Left ventricle myocardium inferior (tissue), 1 donor: ENCODE data around the gene CPD. TPM values are rescaled to one million over a fixed set of nuclear protein-coding genes. Genes with fewer than 3 reads are reported as not detected.

Source experiments
- DNase-seq: peaks from one replicate; pipeline ENCODE4 v3.0.0-alpha.2; 2020
- H3K27ac ChIP-seq: fragments of 200-600 bp; replicated peaks from 2 replicates; pipeline ENCODE4 v1.8.0; 2021
- H3K27me3 ChIP-seq: fragments of 200-600 bp; 2 replicates; pipeline ENCODE4 v1.8.0; 2021; ENCODE audit warnings: low read depth
- H3K36me3 ChIP-seq: fragments of 200-600 bp; 2 replicates; pipeline ENCODE4 v1.8.0; 2021
- H3K4me1 ChIP-seq: fragments of 200-600 bp; 2 replicates; pipeline ENCODE4 v1.8.0; 2021
- H3K4me3 ChIP-seq: fragments of 200-600 bp; 2 replicates; pipeline ENCODE4 v1.8.0; 2021; ENCODE audit warnings: mild to moderate bottlenecking, moderate library complexity
- H3K9me3 ChIP-seq: fragments of 200-600 bp; replicated peaks from 2 replicates; pipeline ENCODE4 v1.8.0; 2021
- intact Hi-C: fragments of 100-400 bp; cut with micrococcal nuclease; formaldehyde crosslinking; loops from one replicate; pipeline ENCODE4 v1.11.0; 2022
- total RNA-seq: library from RNA; stranded (reverse); fragmentation: NEBNext Ultra II Directional; extraction: Animal tissue kit (Norgen Biotek cat#: 25700); gene quantifications from one replicate; pipeline ENCODE4 v1.2.1, GENCODE V29; 2021
- TF ChIP-seq, protein P1 (sequence below): fragments of 200-600 bp; IDR thresholded peaks from 2 replicates; pipeline ENCODE4 v1.8.0; 2021; ENCODE audit warnings: antibody characterized with exemption, mild to moderate bottlenecking, borderline replicate concordance
- donor health status: DM: no; HTN: yes; CAD: no; lungs with severe emphysema.

CPD gene
- total RNA-seq, 1 donor from 2014 or later: 19.3 TPM

DNA sequence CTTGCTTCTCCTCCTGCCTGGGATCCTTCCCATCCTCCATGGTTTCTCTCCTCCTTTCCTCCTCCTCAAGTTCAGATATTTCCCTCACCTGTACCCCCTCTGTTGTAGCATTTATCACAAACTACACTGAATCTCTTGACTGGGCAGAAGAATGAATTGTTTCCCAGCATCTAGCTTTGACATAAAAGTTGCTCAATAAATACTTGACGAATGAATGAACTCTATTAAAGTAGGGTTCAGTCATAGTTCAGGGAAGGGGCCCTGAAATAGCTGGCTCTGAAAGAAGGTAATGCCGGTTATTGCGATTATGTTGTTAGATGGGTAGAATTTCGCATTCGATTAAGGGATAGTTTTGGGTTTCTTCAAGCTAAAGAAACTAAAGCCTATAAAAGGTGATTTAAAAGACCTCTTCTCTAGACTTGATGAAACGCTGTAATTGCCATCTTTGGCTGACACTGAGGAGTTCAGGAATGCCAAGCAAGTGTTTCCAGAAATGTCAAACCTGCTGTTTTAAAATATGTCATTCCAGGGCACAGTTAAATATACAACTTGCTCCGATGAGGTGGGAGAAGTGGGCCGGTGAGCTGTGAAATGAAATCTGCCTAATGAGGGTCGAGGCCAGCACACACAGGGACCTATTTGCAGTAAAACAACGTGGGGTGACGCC, 1.0 kb upstream of the CPD start:
- Histone ChIP-seq H3K36me3 (no peaks in the 10 kb centered on the region), H3K27me3 (no peaks in the 10 kb centered on the region), H3K27ac (peak overlapping the region; percentile 88), H3K4me3 (peak overlapping the region; percentile 92), H3K9me3 (no peaks in the 10 kb centered on the region), H3K4me1 (peaks cover 60% of the 10 kb centered on the region)
- TF ChIP-seq, protein P1, sequence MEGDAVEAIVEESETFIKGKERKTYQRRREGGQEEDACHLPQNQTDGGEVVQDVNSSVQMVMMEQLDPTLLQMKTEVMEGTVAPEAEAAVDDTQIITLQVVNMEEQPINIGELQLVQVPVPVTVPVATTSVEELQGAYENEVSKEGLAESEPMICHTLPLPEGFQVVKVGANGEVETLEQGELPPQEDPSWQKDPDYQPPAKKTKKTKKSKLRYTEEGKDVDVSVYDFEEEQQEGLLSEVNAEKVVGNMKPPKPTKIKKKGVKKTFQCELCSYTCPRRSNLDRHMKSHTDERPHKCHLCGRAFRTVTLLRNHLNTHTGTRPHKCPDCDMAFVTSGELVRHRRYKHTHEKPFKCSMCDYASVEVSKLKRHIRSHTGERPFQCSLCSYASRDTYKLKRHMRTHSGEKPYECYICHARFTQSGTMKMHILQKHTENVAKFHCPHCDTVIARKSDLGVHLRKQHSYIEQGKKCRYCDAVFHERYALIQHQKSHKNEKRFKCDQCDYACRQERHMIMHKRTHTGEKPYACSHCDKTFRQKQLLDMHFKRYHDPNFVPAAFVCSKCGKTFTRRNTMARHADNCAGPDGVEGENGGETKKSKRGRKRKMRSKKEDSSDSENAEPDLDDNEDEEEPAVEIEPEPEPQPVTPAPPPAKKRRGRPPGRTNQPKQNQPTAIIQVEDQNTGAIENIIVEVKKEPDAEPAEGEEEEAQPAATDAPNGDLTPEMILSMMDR: no peak
- no peak for DNase-seq
- intact Hi-C loops: no loop called here

DNA sequence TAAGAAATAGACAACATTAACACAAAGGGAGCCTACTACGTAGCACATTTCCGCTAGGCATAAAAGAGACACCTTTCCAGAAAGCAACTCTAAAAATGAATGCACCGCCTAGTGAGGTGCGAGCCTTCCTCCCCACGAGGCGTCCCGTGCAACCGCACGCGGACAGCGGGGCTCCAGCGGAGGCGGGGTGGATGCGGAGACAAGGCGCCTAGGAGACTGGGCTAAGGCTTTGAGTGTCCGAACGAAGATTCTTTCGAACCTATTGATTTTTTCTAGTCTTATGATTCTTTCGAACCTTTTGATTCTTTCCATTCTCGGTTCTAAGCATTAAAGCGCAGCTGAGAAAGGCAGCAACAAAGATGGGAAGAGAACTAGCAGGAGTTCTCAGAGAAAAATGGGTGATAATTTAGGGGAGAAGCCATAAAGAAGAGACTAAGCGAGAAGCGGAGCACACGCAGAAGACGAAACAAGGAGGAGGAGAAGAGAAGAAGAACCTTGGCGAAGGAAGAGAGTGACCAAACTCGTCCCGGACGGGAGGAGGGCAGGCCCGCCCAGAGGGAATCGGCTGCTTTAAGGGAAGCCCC, 394 bp upstream of the CPD start:
- Histone ChIP-seq H3K4me1 (peaks cover 66% of the 10 kb centered on the region), H3K9me3 (no peaks in the 10 kb centered on the region), H3K27ac (peak overlapping the region; percentile 88), H3K27me3 (no peaks in the 10 kb centered on the region), H3K4me3 (peak overlapping the region; percentile 92), H3K36me3 (no peaks in the 10 kb centered on the region)
- TF ChIP-seq, protein P1: no peak
- intact Hi-C loops: no loop called here
- peak; percentile 30 for DNase-seq

DNA sequence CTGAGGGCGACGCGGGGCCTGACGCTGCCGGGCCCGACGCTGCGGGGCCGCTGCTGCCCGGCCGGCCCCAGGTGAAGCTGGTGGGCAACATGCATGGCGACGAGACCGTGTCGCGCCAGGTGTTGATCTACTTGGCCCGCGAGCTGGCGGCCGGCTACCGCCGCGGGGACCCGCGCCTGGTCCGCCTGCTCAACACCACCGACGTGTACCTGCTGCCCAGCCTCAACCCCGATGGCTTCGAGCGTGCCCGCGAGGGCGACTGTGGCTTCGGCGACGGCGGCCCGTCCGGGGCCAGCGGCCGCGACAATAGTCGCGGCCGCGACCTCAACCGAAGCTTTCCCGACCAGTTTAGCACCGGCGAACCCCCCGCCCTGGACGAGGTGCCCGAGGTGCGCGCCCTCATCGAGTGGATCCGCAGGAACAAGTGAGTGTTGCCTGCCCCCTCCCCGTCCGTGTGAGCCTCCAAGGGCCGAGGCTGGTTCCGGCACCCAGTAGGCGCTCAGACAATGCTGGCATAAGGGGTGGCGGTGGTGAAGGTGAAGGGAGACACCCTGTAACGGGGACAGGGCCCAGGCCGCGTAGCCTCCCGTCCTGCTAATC, 676 bp downstream of the CPD start:
- intact Hi-C loops: no loop called here
- Histone ChIP-seq H3K4me3 (peak overlapping the region; percentile 92), H3K36me3 (no peaks in the 10 kb centered on the region), H3K27me3 (no peaks in the 10 kb centered on the region), H3K9me3 (no peaks in the 10 kb centered on the region), H3K27ac (peak overlapping the region; percentile 88), H3K4me1 (peaks cover 75% of the 10 kb centered on the region)
- peak; percentile 20 for DNase-seq
- TF ChIP-seq, protein P1: no peak

DNA sequence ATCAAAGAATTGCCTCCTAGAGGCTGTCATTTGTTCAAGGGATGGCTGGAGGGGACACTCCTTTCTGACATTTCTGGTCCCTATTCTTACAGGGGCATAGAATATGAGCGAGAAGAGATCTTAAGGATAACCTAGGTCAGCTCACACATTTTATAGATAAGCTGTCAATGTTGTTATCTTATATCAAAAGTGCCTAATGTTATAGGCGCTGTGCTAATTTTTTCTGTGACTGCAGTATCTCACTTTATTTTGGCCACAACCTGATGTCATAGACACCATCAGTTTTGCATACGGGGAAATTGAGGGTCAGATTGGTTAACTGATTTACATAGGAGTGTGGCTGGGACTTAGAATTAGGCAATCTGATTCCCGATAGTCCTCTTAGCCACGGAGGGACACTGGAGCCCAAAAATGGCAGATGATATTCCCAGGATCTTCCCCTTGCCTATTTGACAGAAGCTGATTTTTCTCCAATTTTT, 1.2 kb downstream of the CPD start:
- H3K4me3 ChIP-seq: peak overlapping the region; percentile 92
- no peaks in the 10 kb centered on the region for H3K9me3 ChIP-seq
- no peaks in the 10 kb centered on the region for H3K27me3 ChIP-seq
- H3K36me3 ChIP-seq: peaks cover under 1% of the 10 kb centered on the region
- H3K4me1 ChIP-seq: peaks cover 75% of the 10 kb centered on the region
- DNase-seq: no peak
- intact Hi-C loops: no loop called here
- TF ChIP-seq, protein P1: no peak
- peak overlapping the region; percentile 88 for H3K27ac ChIP-seq

DNA sequence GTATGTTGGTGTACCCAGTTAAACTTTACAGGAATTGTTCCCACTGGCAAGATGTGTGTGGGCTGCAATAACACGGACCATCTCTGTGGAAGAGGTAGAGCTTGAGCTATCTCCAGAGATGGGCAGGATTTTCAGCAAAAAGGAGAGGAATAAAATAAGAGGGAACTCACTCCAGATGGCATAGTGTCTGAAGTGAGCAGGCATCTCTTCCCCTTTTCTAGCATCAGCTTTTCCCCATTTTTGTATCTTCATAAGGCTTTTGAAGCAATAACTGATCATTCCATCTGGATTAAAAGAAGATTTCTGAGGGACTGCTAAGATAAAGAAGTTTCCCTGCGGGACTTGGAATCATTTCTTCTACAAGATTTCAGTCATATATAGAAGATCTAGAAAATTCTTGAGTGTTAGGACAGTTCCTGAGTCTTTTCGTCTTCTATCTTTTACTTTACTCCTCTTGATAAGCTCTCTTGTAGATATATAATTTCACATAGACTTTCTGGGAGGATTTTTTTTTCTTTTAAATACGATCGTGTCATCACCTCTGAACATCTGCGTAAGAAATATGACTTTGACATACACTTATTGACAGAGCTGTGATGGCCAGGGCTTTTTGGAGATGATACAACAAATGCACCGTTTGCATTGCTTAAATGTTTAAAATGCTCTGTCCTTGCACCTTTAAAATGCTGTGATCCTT, 2.1 kb downstream of the CPD start:
- Histone ChIP-seq H3K36me3 (peaks cover 9% of the 10 kb centered on the region), H3K27ac (no peak overlapping the region), H3K4me1 (peaks cover 75% of the 10 kb centered on the region), H3K4me3 (peak overlapping the region; percentile 92), H3K27me3 (no peaks in the 10 kb centered on the region), H3K9me3 (no peaks in the 10 kb centered on the region)
- TF ChIP-seq, protein P1: no peak
- no peak for DNase-seq
- intact Hi-C loops: no loop called here
